SK-MEL-5 (cell line): ENCODE data around the gene SRM. TPM values are rescaled to one million over a fixed set of nuclear protein-coding genes. Genes with fewer than 3 reads are reported as not detected.

Source experiments
- total RNA-seq: library from RNA; depleted of rRNA; stranded (reverse); fragments of >200 nt; shearing (Covaris generic); gene quantifications from 2 replicates; pipeline ENCODE4 v1.2.3, GENCODE V29; 2014; rRNA removed

Gene SRM
- total RNA-seq, 1 experiment from 2014 or later = 46.1 TPM

Other genes with a start within 250 kb of the SRM start
- gene TARDBP, start 47.4 kb downstream of the SRM start, total RNA-seq = 27.5 and 41.2 TPM in 2 replicates
- gene MASP2, start 12.8 kb downstream of the SRM start, total RNA-seq = not detected in 2 replicates
- 82.4 and 88.8 TPM in 2 replicates for gene EXOSC10, start 39.9 kb upstream of the SRM start, total RNA-seq
- not detected in 2 replicates for gene ANGPTL7, start 129.3 kb upstream of the SRM start, total RNA-seq
- 34.5 and 36.7 TPM in 2 replicates for gene MTOR, start 202.5 kb upstream of the SRM start, total RNA-seq
- gene UBIAD1, start 213.2 kb upstream of the SRM start, total RNA-seq = 9.6 and 10.1 TPM in 2 replicates